ENCODE measurements around the gene MRPL52.

MRPL52 gene

GRCh38 chr14:22830443-22831010 lies 840 bp downstream of the MRPL52 start:
- DNase-seq (ENCODE audit: low read depth, low spot score), result no peak
- H3K27ac ChIP-seq, result no peak overlapping the region
- TF ChIP-seq POLR2AphosphoS5 (IDR thresholded peaks at IDR 0.05; ENCODE audit: borderline replicate concordance, low read depth, low read length) (no peak), FOXP2 (optimal IDR thresholded peaks at IDR 0.05; ENCODE audit: control extremely low read depth, extremely low read length, insufficient read depth) (no peak), EZH2 (IDR thresholded peaks at IDR 0.05) (no peak)

GRCh38 chr14:22835505-22835904 lies 5.8 kb downstream of the MRPL52 start:
- TF ChIP-seq POLR2AphosphoS5 (IDR thresholded peaks at IDR 0.05; ENCODE audit: borderline replicate concordance, low read depth, low read length), result no peak
- Histone ChIP-seq H3K9ac (ENCODE audit: insufficient read length) (no peak overlapping the region), H3K27ac (peak overlapping the region; percentile 92), H3K4me3 (no peak overlapping the region), H3K9me3 (ENCODE audit: low read depth, low read length) (no peaks in the 10 kb centered on the region), H3K36me3 (ENCODE audit: insufficient read depth, low read length) (peaks cover 31% of the 10 kb centered on the region)
- DNase-seq (ENCODE audit: low read depth, low spot score), result no peak

More at GRCh38 chr14:22830443-22831010, 840 bp downstream of the MRPL52 start:
- H3K9ac ChIP-seq (ENCODE audit: insufficient read length), result peak overlapping the region; percentile 98
- H3K36me3 ChIP-seq (ENCODE audit: insufficient read depth, low read length), result peaks cover 22% of the 10 kb centered on the region
- no peaks in the 10 kb centered on the region for H3K9me3 ChIP-seq (ENCODE audit: low read depth, low read length)
- peak overlapping the region; percentile 100 for H3K4me3 ChIP-seq

GRCh38 chr14:22836301-22837113 lies 6.8 kb downstream of the MRPL52 start, which contains the start of gene MMP14:
TSS of gene MMP14 (plus strand) at chr14:22836585. CDS start at chr14:22836818, 233 bp downstream.
- no peak for TF ChIP-seq EZH2 (IDR thresholded peaks at IDR 0.05)
- peak; percentile 82 for TF ChIP-seq POLR2AphosphoS5 (IDR thresholded peaks at IDR 0.05; ENCODE audit: borderline replicate concordance, low read depth, low read length)
- DNase-seq (ENCODE audit: low read depth, low spot score), result no peak
- Histone ChIP-seq H3K9me3 (ENCODE audit: low read depth, low read length) (no peaks in the 10 kb centered on the region), H3K4me3 (peak within 1 kb of the TSS; percentile 92), H3K36me3 (ENCODE audit: insufficient read depth, low read length) (peaks cover 31% of the 10 kb centered on the region), H3K27ac (peak within 1 kb of the TSS; percentile 92), H3K9ac (ENCODE audit: insufficient read length) (peak within 1 kb of the TSS; percentile 94)

GRCh38 chr14:22837114-22837749 lies 7.5 kb downstream of the MRPL52 start:
- TF ChIP-seq POLR2AphosphoS5 (IDR thresholded peaks at IDR 0.05; ENCODE audit: borderline replicate concordance, low read depth, low read length) (no peak; the same call in 1 of the 2 replicates), EZH2 (IDR thresholded peaks at IDR 0.05) (no peak), FOXP2 (optimal IDR thresholded peaks at IDR 0.05; ENCODE audit: control extremely low read depth, extremely low read length, insufficient read depth) (no peak)
- DNase-seq (ENCODE audit: low read depth, low spot score), result no peak
- no peaks in the 10 kb centered on the region for H3K9me3 ChIP-seq (ENCODE audit: low read depth, low read length)
- peak overlapping the region; percentile 92 for H3K4me3 ChIP-seq
- H3K9ac ChIP-seq (ENCODE audit: insufficient read length), result peak overlapping the region; percentile 94
- peaks cover 36% of the 10 kb centered on the region; the same call in 1 of the 2 replicates for H3K36me3 ChIP-seq (ENCODE audit: insufficient read depth, low read length)
- H3K27ac ChIP-seq, result peak overlapping the region; percentile 92

GRCh38 chr14:22837750-22838538 lies 8.3 kb downstream of the MRPL52 start:
- H3K36me3 ChIP-seq (ENCODE audit: insufficient read depth, low read length), result peaks cover 43% of the 10 kb centered on the region
- H3K9ac ChIP-seq (ENCODE audit: insufficient read length), result peak overlapping the region; percentile 94
- H3K9me3 ChIP-seq (ENCODE audit: low read depth, low read length), result no peaks in the 10 kb centered on the region
- TF ChIP-seq POLR2AphosphoS5 (IDR thresholded peaks at IDR 0.05; ENCODE audit: borderline replicate concordance, low read depth, low read length) (no peak), EZH2 (IDR thresholded peaks at IDR 0.05) (no peak), FOXP2 (optimal IDR thresholded peaks at IDR 0.05; ENCODE audit: control extremely low read depth, extremely low read length, insufficient read depth) (no peak)
- DNase-seq (ENCODE audit: low read depth, low spot score), result no peak
- H3K27ac ChIP-seq, result peak overlapping the region; percentile 92
- peak overlapping the region; percentile 92 for H3K4me3 ChIP-seq

GRCh38 chr14:22838631-22839041 lies 8.9 kb downstream of the MRPL52 start:
- H3K36me3 ChIP-seq (ENCODE audit: insufficient read depth, low read length), result peaks cover 47% of the 10 kb centered on the region
- DNase-seq (ENCODE audit: low read depth, low spot score), result no peak
- H3K27ac ChIP-seq, result no peak overlapping the region; the same call in 1 of the 2 replicates
- TF ChIP-seq FOXP2 (optimal IDR thresholded peaks at IDR 0.05; ENCODE audit: control extremely low read depth, extremely low read length, insufficient read depth) (no peak), EZH2 (IDR thresholded peaks at IDR 0.05) (no peak), POLR2AphosphoS5 (IDR thresholded peaks at IDR 0.05; ENCODE audit: borderline replicate concordance, low read depth, low read length) (no peak)
- peak overlapping the region; percentile 25 for H3K9ac ChIP-seq (ENCODE audit: insufficient read length)
- peak overlapping the region; percentile 92 for H3K4me3 ChIP-seq
- no peaks in the 10 kb centered on the region for H3K9me3 ChIP-seq (ENCODE audit: low read depth, low read length)

GRCh38 chr14:22839159-22839779 lies 9.6 kb downstream of the MRPL52 start:
- no peaks in the 10 kb centered on the region for H3K9me3 ChIP-seq (ENCODE audit: low read depth, low read length)
- H3K4me3 ChIP-seq, result no peak overlapping the region; the same call in 1 of the 2 replicates
- H3K27ac ChIP-seq, result no peak overlapping the region; the same call in 1 of the 2 replicates
- H3K36me3 ChIP-seq (ENCODE audit: insufficient read depth, low read length), result peaks cover 44% of the 10 kb centered on the region
- no peak for DNase-seq (ENCODE audit: low read depth, low spot score)
- no peak for TF ChIP-seq EZH2 (IDR thresholded peaks at IDR 0.05)
- no peak for TF ChIP-seq FOXP2 (optimal IDR thresholded peaks at IDR 0.05; ENCODE audit: control extremely low read depth, extremely low read length, insufficient read depth)
- no peak for TF ChIP-seq POLR2AphosphoS5 (IDR thresholded peaks at IDR 0.05; ENCODE audit: borderline replicate concordance, low read depth, low read length)
- H3K9ac ChIP-seq (ENCODE audit: insufficient read length), result no peak overlapping the region

Data from SK-N-MC (cell line).